Measurements from ENCODE around the gene KRTAP9-2.
"Not testable (repeated sequence)": the region's sequence is repeated elsewhere in the genome, so short reads cannot be mapped to it uniquely, and the experiment has no call there.

GRCh38 chr17:41237949-41238437 lies 11.5 kb downstream of the KRTAP9-2 start, which contains the start of gene KRTAP9-8:
- not testable (repeated sequence) for TF ChIP-seq POLR2A (IDR thresholded peaks at IDR 0.05; ENCODE audit: borderline replicate concordance, extremely low read depth, insufficient read depth, insufficient read length); CBX3 (IDR thresholded peaks at IDR 0.05; ENCODE audit: low read depth); POLR2AphosphoS5 (IDR thresholded peaks at IDR 0.05; ENCODE audit: low read depth, low read length); ZBTB33 (IDR thresholded peaks at IDR 0.05; ENCODE audit: extremely low read depth, insufficient replicate concordance, low read length); ATF3 (IDR thresholded peaks at IDR 0.05); CTCF (IDR thresholded peaks at IDR 0.05 in 2 of 3, conservative IDR thresholded peaks at IDR 0.05 in 1 of 3; ENCODE audit: borderline replicate concordance in 1 of 3, insufficient read depth in 1 of 3, low read depth in 2 of 3, low read length in 2 of 3); REST (IDR thresholded peaks at IDR 0.05; ENCODE audit: low read depth); EZH2 (IDR thresholded peaks at IDR 0.05); ZFX (IDR thresholded peaks at IDR 0.05); ZNF274 (IDR thresholded peaks at IDR 0.05; ENCODE audit: low read depth, low read length); SRF (IDR thresholded peaks at IDR 0.05; ENCODE audit: low read depth); YY1 (IDR thresholded peaks at IDR 0.05; ENCODE audit: extremely low read depth, insufficient replicate concordance, low read depth, low read length); ELF1 (IDR thresholded peaks at IDR 0.05; ENCODE audit: borderline replicate concordance, low read depth)
- TF ChIP-seq, protein P1, sequence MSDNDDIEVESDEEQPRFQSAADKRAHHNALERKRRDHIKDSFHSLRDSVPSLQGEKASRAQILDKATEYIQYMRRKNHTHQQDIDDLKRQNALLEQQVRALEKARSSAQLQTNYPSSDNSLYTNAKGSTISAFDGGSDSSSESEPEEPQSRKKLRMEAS (IDR thresholded peaks at IDR 0.05): not testable (repeated sequence)

Data from HCT116 (cell line).